Liver (tissue), 9 donors: ENCODE measurements around the gene APBA2. TPM values are rescaled to one million over a fixed set of nuclear protein-coding genes. Genes with fewer than 3 reads are reported as not detected.
"Not testable (repeated sequence)": the region's sequence is repeated elsewhere in the genome, so short reads cannot be mapped to it uniquely, and the experiment has no call there.

Experiments used
- DNase-seq: peaks from one replicate; pipeline ENCODE4 v3.0.0-alpha.2; 2017; ENCODE audit warnings: low spot score
- H3K27ac ChIP-seq, 2 donors: one replicate each; pipeline ENCODE4 v1.7.0; 2013; ENCODE audit warnings: inconsistent platforms in 2 of 2, low read length in 2 of 2, control low read depth in 1 of 2, low read depth in 1 of 2, mild to moderate bottlenecking in 1 of 2
- H3K27me3 ChIP-seq, 4 donors: one replicate each; pipeline versions ENCODE4 v1.6.1 to v1.7.0; 2013; ENCODE audit warnings: low read length in 3 of 4, inconsistent platforms in 1 of 4, mild to moderate bottlenecking in 1 of 4, moderate library complexity in 1 of 4; ENCODE audit not compliant: control insufficient read depth in 4 of 4, insufficient read depth in 4 of 4
- H3K36me3 ChIP-seq, 4 donors: one replicate each; pipeline versions ENCODE4 v1.6.1 to v1.7.0; 2013; ENCODE audit warnings: low read length in 3 of 4, mild to moderate bottlenecking in 3 of 4, low read depth in 1 of 4, moderate library complexity in 1 of 4; ENCODE audit not compliant: control insufficient read depth in 4 of 4, insufficient read depth in 3 of 4
- H3K4me1 ChIP-seq, 4 donors: one replicate each; pipeline versions ENCODE4 v1.6.1 to v1.7.0; 2013; ENCODE audit warnings: low read length in 3 of 4, mild to moderate bottlenecking in 3 of 4, moderate library complexity in 1 of 4; ENCODE audit not compliant: control insufficient read depth in 4 of 4, insufficient read depth in 4 of 4
- H3K4me3 ChIP-seq, 3 donors: one replicate each; pipeline versions ENCODE4 v1.6.1 to v1.7.0; 2013; ENCODE audit warnings: low read length in 3 of 3, control low read depth in 1 of 3, low read depth in 1 of 3, mild to moderate bottlenecking in 1 of 3
- H3K9ac ChIP-seq, 2 donors: one replicate each; pipeline ENCODE4 v1.7.0; 2013; ENCODE audit warnings: low read length in 2 of 2, mild to moderate bottlenecking in 2 of 2, moderate library complexity in 2 of 2, control low read depth in 1 of 2, low read depth in 1 of 2
- H3K9me3 ChIP-seq, 4 donors: one replicate each; pipeline versions ENCODE4 v1.6.1 to v1.7.0; 2013; ENCODE audit warnings: low read length in 3 of 4; ENCODE audit not compliant: control insufficient read depth in 4 of 4
- CTCF ChIP-seq: fragments of 150-350 bp; IDR thresholded peaks from 2 replicates; pipeline ENCODE4 v1.5.1; 2017; ENCODE audit warnings: improper control_type of control experiment, low read depth, low read length; ENCODE audit not compliant: missing input control
- EGR1 ChIP-seq, 2 donors: IDR thresholded peaks; 2 replicates each; pipeline ENCODE4 v1.6.1; 2016 to 2018; ENCODE audit warnings: antibody characterized with exemption in 2 of 2, low read depth in 2 of 2
- FOXA1 ChIP-seq: IDR thresholded peaks from 2 replicates; pipeline ENCODE4 v1.6.1; 2016; ENCODE audit warnings: antibody characterized with exemption
- FOXA2 ChIP-seq: IDR thresholded peaks from 2 replicates; pipeline ENCODE4 v1.6.1; 2016; ENCODE audit warnings: antibody characterized with exemption
- GABPA ChIP-seq, 2 donors: IDR thresholded peaks in 1 of 2; conservative IDR thresholded peaks in 1 of 2; 2 replicates each; pipeline ENCODE4 v1.6.1; 2016; ENCODE audit warnings: antibody characterized with exemption in 2 of 2, mild to moderate bottlenecking in 1 of 2, moderate library complexity in 1 of 2
- HNF4A ChIP-seq, 2 donors: conservative IDR thresholded peaks; 2 replicates each; pipeline ENCODE4 v1.6.1; 2016; ENCODE audit warnings: antibody characterized with exemption in 2 of 2, mild to moderate bottlenecking in 2 of 2
- JUND ChIP-seq, 2 donors: IDR thresholded peaks; 2 replicates each; pipeline ENCODE4 v1.6.1; 2016; ENCODE audit warnings: antibody characterized with exemption in 2 of 2
- MAX ChIP-seq: IDR thresholded peaks from 2 replicates; pipeline ENCODE4 v1.6.1; 2016; ENCODE audit warnings: antibody characterized with exemption
- RXRA ChIP-seq, 2 donors: IDR thresholded peaks; 2 replicates each; pipeline ENCODE4 v1.6.1; 2017 to 2018; ENCODE audit warnings: antibody characterized with exemption in 2 of 2, mild to moderate bottlenecking in 1 of 2
- TAF1 ChIP-seq: conservative IDR thresholded peaks from 2 replicates; pipeline ENCODE4 v1.6.1; 2016; ENCODE audit warnings: antibody characterized with exemption, mild to moderate bottlenecking
- YY1 ChIP-seq: IDR thresholded peaks from 2 replicates; pipeline ENCODE4 v1.6.1; 2016; ENCODE audit warnings: antibody characterized with exemption, mild to moderate bottlenecking
- ZBTB33 ChIP-seq: IDR thresholded peaks from 2 replicates; pipeline ENCODE4 v1.6.1; 2016; ENCODE audit warnings: antibody characterized with exemption
- WGBS: extraction: QIAGEN DNeasy Blood & Tissue Kit; methylation state at CpG from one replicate; pipeline ENCODE4 v1.1.7; 2013; 5-methylcytosine and 5-hydroxymethylcytosine counted together
- polyA plus RNA-seq, 2 donors: library from polyadenylated mRNA; stranded (reverse) in 1 of 2; unstranded in 1 of 2; fragments of 200-250 nt in 1 of 2; fragments of >200 nt in 1 of 2; fragmentation: Nextera tagmentation in 1 of 2; extraction: Ambion mirVana in 1 of 2; gene quantifications; one replicate each; pipeline versions ENCODE4 v1.2.1 to v1.2.3, GENCODE V29; 2013 to 2015
- total RNA-seq, 2 donors: library from RNA; depleted of rRNA; stranded (reverse); fragments of >200 nt; gene quantifications; one replicate each; pipeline ENCODE4 v1.2.3, GENCODE V29; 2014
- donor health status: healthy.
- donor health status: healthy.
- donor health status: healthy.
- donor health status: healthy.
- donor health status: healthy.

Gene APBA2
- total and polyA plus RNA-seq, 4 donors, result 0.38 to 2.9 (median 1.7) TPM

GRCh38 chr15:28849271-28849670, 36.5 kb upstream of the APBA2 start:
- WGBS, result 98% methylated on average over 10 of the region's 17 CpGs
- H3K36me3 ChIP-seq, H3K27me3 ChIP-seq, H3K4me3 ChIP-seq, H3K9me3 ChIP-seq, DNase-seq, H3K27ac ChIP-seq, H3K9ac ChIP-seq, H3K4me1 ChIP-seq: not testable (repeated sequence)

GRCh38 chr15:28849766-28850165, 36.0 kb upstream of the APBA2 start:
- H3K4me1 ChIP-seq, H3K9me3 ChIP-seq, DNase-seq, H3K27me3 ChIP-seq, H3K4me3 ChIP-seq, H3K36me3 ChIP-seq, H3K27ac ChIP-seq, H3K9ac ChIP-seq: not testable (repeated sequence)
- 98% methylated on average over 29 of the region's 31 CpGs for WGBS

- not testable (repeated sequence) for H3K27me3 ChIP-seq, H3K27ac ChIP-seq, H3K9me3 ChIP-seq, H3K4me3 ChIP-seq, H3K36me3 ChIP-seq, H3K4me1 ChIP-seq, DNase-seq, H3K9ac ChIP-seq
- 53% methylated on average over 5 of the region's 5 CpGs for WGBS
Measured at GRCh38 chr15:28853654-28854053, 32.1 kb upstream of the APBA2 start.

- H3K27me3 ChIP-seq, H3K9ac ChIP-seq, DNase-seq, H3K36me3 ChIP-seq, H3K27ac ChIP-seq, H3K4me1 ChIP-seq, H3K4me3 ChIP-seq, H3K9me3 ChIP-seq: not testable (repeated sequence)
- WGBS, result 58% methylated on average over 2 of the region's 2 CpGs
Measured at GRCh38 chr15:28854578-28854977, 31.2 kb upstream of the APBA2 start.

GRCh38 chr15:28861031-28861534, 24.7 kb upstream of the APBA2 start:
- no peak overlapping the region for H3K27ac ChIP-seq
- WGBS, result 76% methylated on average over 16 of the region's 16 CpGs
- H3K9me3 ChIP-seq, result no peaks in the 10 kb centered on the region
- H3K4me3 ChIP-seq, result no peak overlapping the region
- H3K36me3 ChIP-seq, result no peaks in the 10 kb centered on the region
- no peaks in the 10 kb centered on the region for H3K27me3 ChIP-seq
- no peak overlapping the region for H3K9ac ChIP-seq
- no peak for DNase-seq
- H3K4me1 ChIP-seq, result no peaks in the 10 kb centered on the region
- TF ChIP-seq JUND (IDR thresholded peaks at IDR 0.05) (no peak), CTCF (no peak), ZBTB33 (no peak), RXRA (IDR thresholded peaks at IDR 0.05) (no peak), MAX (no peak), FOXA1 (no peak), HNF4A (conservative IDR thresholded peaks at IDR 0.05) (no peak), EGR1 (IDR thresholded peaks at IDR 0.05; ENCODE audit: low read depth in 2 of 2) (no peak), YY1 (no peak), FOXA2 (no peak), GABPA (IDR thresholded peaks at IDR 0.05 in 1 of 2, conservative IDR thresholded peaks at IDR 0.05 in 1 of 2) (no peak), TAF1 (no peak)
